ENCODE results near the gene TNNT3. TPM values are rescaled to one million over a fixed set of nuclear protein-coding genes. Genes with fewer than 3 reads are reported as not detected.

The TNNT3 gene
- total RNA-seq, 1 experiment from 2014 or later: not detected

DNA sequence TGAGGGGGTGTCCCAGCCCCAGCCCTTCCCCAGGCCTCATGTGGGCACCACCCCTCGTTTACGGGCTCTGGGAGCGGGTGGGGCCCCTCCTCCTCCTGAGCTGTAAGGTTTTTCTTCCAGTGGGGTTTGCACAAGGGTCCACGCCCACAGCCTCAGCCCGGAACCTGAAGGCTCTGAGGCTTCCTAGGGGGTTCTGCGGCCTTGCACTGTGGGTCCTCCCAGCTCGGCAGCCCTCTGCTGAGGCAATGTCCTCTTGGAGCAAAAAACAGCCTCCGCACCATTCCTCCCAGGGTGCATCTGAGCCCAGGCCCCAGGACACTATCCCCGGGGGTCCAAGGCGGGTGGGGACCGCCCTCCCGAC, 64.1 kb downstream of the TNNT3 start:
- Histone ChIP-seq H3K4ac (ENCODE audit: low read depth, low read length) (no peak overlapping the region), H3K27ac (ENCODE audit: insufficient read length, low read depth, low read length) (no peak overlapping the region), H3K23me2 (ENCODE audit: insufficient read length, low read depth, low read length, poor library complexity, severe bottlenecking) (no peaks in the 10 kb centered on the region), H3K18ac (ENCODE audit: insufficient read length, low read depth, low read length) (no peak overlapping the region), H2BK5ac (ENCODE audit: insufficient read length, low read length) (no peak overlapping the region), H4K20me1 (ENCODE audit: control insufficient read depth, insufficient read depth, insufficient read length) (no peaks in the 10 kb centered on the region), H3K14ac (ENCODE audit: insufficient read depth, low read length) (no peak overlapping the region), H3K9ac (ENCODE audit: extremely low read depth, insufficient read length, low read length) (no peak overlapping the region), H2BK20ac (ENCODE audit: low read depth, low read length, poor library complexity, severe bottlenecking) (no peak overlapping the region), H2AK5ac (ENCODE audit: insufficient read length, low read length) (no peak overlapping the region), H3K9me3 (ENCODE audit: control insufficient read depth, low read depth, low read length) (no peaks in the 10 kb centered on the region), H3K79me1 (ENCODE audit: insufficient read depth, low read depth, low read length, poor library complexity, severe bottlenecking) (no peaks in the 10 kb centered on the region), H3T11ph (ENCODE audit: low read length) (no peak overlapping the region), H3K4me2 (ENCODE audit: insufficient read depth, insufficient read length, low read length) (no peak overlapping the region), H3K56ac (ENCODE audit: insufficient read length, low read depth, low read length) (no peak overlapping the region), H2BK120ac (ENCODE audit: low read depth, low read length, poor library complexity, severe bottlenecking) (no peak overlapping the region), H3K4me1 (ENCODE audit: insufficient read depth, low read length) (no peaks in the 10 kb centered on the region), H2BK12ac (ENCODE audit: insufficient read length, low read depth, low read length) (no peak overlapping the region), H2AFZ (ENCODE audit: low read length) (no peak overlapping the region), H2BK15ac (ENCODE audit: low read depth, low read length) (no peak overlapping the region), H3K79me2 (ENCODE audit: insufficient read depth, low read length) (no peaks in the 10 kb centered on the region), H4K91ac (ENCODE audit: insufficient read length, low read depth, low read length) (no peak overlapping the region), H3K23ac (ENCODE audit: insufficient read length, low read depth, low read length) (no peak overlapping the region), H3K27me3 (ENCODE audit: insufficient read depth, low read length) (no peaks in the 10 kb centered on the region), H4K8ac (replicated peaks; ENCODE audit: insufficient read length, low read depth, low read length) (no peak overlapping the region), H4K5ac (ENCODE audit: insufficient read length, low read depth, low read length) (no peak overlapping the region)
- WGBS (ENCODE audit: extremely low coverage, insufficient read length, low lambda C conversion rate): no CpG with 5 or more reads among the region's 12 CpGs
- Mint-ChIP-seq H3K9me3 (no peaks in the 10 kb centered on the region), H3K4me3 (no peak overlapping the region), H3K4me1 (no peaks in the 10 kb centered on the region), H3K27ac (no peak overlapping the region), H3K36me3 (ENCODE audit: insufficient read depth in 1 of 3, low read depth in 3 of 3) (no peaks in the 10 kb centered on the region), H3K27me3 (ENCODE audit: low read depth) (no peaks in the 10 kb centered on the region)
- TF ChIP-seq, protein P1, sequence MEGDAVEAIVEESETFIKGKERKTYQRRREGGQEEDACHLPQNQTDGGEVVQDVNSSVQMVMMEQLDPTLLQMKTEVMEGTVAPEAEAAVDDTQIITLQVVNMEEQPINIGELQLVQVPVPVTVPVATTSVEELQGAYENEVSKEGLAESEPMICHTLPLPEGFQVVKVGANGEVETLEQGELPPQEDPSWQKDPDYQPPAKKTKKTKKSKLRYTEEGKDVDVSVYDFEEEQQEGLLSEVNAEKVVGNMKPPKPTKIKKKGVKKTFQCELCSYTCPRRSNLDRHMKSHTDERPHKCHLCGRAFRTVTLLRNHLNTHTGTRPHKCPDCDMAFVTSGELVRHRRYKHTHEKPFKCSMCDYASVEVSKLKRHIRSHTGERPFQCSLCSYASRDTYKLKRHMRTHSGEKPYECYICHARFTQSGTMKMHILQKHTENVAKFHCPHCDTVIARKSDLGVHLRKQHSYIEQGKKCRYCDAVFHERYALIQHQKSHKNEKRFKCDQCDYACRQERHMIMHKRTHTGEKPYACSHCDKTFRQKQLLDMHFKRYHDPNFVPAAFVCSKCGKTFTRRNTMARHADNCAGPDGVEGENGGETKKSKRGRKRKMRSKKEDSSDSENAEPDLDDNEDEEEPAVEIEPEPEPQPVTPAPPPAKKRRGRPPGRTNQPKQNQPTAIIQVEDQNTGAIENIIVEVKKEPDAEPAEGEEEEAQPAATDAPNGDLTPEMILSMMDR (conservative IDR thresholded peaks at IDR 0.05): no peak
- no peak for DNase-seq
